SK-N-SH treated with all-trans-retinoic acid at 6 μM for 48 hours (cell line): ENCODE results near the gene TSHZ1.

Source experiments
- RARB ChIP-seq: fragments of 250-450 bp; sonication (Bioruptor Pico); IDR thresholded peaks from 2 replicates; pipeline ENCODE4 v1.8.0; 2021; ENCODE audit warnings: mild to moderate bottlenecking, moderate library complexity
- ZC3H10 ChIP-seq: fragments of 250-450 bp; sonication (Bioruptor Pico); IDR thresholded peaks from 2 replicates; pipeline ENCODE4 v1.5.1; 2021; ENCODE audit warnings: mild to moderate bottlenecking, moderate library complexity
- TF ChIP-seq, protein P1 (sequence below): fragments of 250-450 bp; sonication (Bioruptor Pico); IDR thresholded peaks from 2 replicates; pipeline ENCODE4 v1.8.0; 2020; ENCODE audit warnings: mild to moderate bottlenecking, moderate library complexity, borderline replicate concordance

DNA sequence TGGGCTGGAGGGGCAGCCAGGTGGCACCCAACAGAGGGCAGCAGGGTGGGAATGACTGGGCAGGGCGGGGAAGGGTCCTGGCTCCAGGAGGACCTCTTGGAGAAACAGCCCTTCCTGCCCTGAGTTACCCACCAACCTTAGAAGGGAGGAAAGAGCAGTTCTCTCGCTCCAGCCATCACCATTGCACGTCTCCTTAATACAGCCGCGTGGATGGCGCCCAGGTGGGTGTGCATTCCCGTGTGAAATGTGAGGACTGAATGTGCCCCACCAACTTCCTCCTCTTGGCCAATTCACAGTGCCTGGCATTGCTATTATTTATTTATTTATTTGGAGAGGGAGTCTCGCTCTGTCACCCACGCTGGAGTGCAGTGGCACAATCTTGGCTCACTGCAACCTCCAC lies 109.9 kb downstream of the TSHZ1 start:
- TF ChIP-seq, protein P1, sequence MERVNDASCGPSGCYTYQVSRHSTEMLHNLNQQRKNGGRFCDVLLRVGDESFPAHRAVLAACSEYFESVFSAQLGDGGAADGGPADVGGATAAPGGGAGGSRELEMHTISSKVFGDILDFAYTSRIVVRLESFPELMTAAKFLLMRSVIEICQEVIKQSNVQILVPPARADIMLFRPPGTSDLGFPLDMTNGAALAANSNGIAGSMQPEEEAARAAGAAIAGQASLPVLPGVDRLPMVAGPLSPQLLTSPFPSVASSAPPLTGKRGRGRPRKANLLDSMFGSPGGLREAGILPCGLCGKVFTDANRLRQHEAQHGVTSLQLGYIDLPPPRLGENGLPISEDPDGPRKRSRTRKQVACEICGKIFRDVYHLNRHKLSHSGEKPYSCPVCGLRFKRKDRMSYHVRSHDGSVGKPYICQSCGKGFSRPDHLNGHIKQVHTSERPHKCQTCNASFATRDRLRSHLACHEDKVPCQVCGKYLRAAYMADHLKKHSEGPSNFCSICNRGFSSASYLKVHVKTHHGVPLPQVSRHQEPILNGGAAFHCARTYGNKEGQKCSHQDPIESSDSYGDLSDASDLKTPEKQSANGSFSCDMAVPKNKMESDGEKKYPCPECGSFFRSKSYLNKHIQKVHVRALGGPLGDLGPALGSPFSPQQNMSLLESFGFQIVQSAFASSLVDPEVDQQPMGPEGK (CRISPR knock-in tag) = no peak
- TF ChIP-seq ZC3H10 (no peak), RARB (CRISPR knock-in tag) (no peak)
